A549 (cell line): Measurements from ENCODE around the gene LILRB3. TPM values are rescaled to one million over a fixed set of nuclear protein-coding genes. Genes with fewer than 3 reads are reported as not detected.

Experiments used
- ATAC-seq, 2 experiments: fragments of 200-7000 bp in 1 of 2; fragments of >200 bp in 1 of 2; cut with Nextera tagmentation in 1 of 2; cut with Tn5 transposase in 1 of 2; 3 replicates each; pipeline versions ENCODE4 v1.8.0 to v1.9.1; 2018 to 2020; ENCODE audit warnings: mild to moderate bottlenecking in 1 of 2, moderate library complexity in 1 of 2
- CTCF ChIA-PET: fragments of 300-600 bp; sonication (Branson Sonifier 250); formaldehyde crosslinking; extraction: SDS; loops from one replicate; lab custom pipeline; 2021; ENCODE audit warnings: antibody characterized with exemption, inconsistent platforms; lab: Yijun Ruan, JAX
- POLR2A ChIA-PET: fragments of 350-600 bp; formaldehyde crosslinking; extraction: SDS; loops from one replicate; lab custom pipeline; 2021; ENCODE audit warnings: antibody characterized with exemption, inconsistent platforms; lab: Yijun Ruan, JAX
- DNase-seq, 2 experiments: peaks; one replicate each; pipeline versions ENCODE4 v3.0.0 to v3.0.0-alpha.2; 2011 to 2016; ENCODE audit warnings: low read depth in 1 of 2, low spot score in 1 of 2
- FAIRE-seq: peaks from 2 replicates; lab custom pipeline; 2011; peaks lifted over from hg19 to GRCh38; lab: Jason Lieb, UNC
- H3K27ac ChIP-seq, 2 experiments: fragments of >200 bp; sonication (Bioruptor Twin); formaldehyde crosslinking; 3 replicates each; pipeline ENCODE4 v1.5.1; 2016 to 2017
- H3K4me1 ChIP-seq: fragments of >200 bp; sonication (Bioruptor Twin); formaldehyde crosslinking; 3 replicates; pipeline ENCODE4 v1.6.1; 2016
- H3K4me2 ChIP-seq: fragments of >200 bp; sonication (Bioruptor Twin); formaldehyde crosslinking; 3 replicates; pipeline ENCODE4 v1.6.1; 2016
- H3K4me3 ChIP-seq: fragments of >200 bp; sonication (Bioruptor Twin); formaldehyde crosslinking; 3 replicates; pipeline ENCODE4 v1.5.1; 2016
- H3K9me3 ChIP-seq: fragments of >200 bp; sonication (Bioruptor Twin); formaldehyde crosslinking; 3 replicates; pipeline ENCODE4 v1.6.1; 2016
- ATOH8 ChIP-seq: fragments of 250-450 bp; sonication (Bioruptor Pico); IDR thresholded peaks from 2 replicates; pipeline ENCODE4 v1.5.0; 2020; ENCODE audit warnings: low read depth, mild to moderate bottlenecking, moderate library complexity
- CBX2 ChIP-seq: fragments of 200-600 bp; sonication (generic); IDR thresholded peaks from 2 replicates; pipeline ENCODE4 v1.6.1; 2016; ENCODE audit warnings: low read depth, mild to moderate bottlenecking, borderline replicate concordance
- CBX8 ChIP-seq: fragments of 200-600 bp; sonication (generic); IDR thresholded peaks from 2 replicates; pipeline ENCODE4 v1.6.1; 2016
- CEBPB ChIP-seq, 2 experiments: fragments of >200 bp in 1 of 2; sonication (Bioruptor Twin) in 1 of 2; formaldehyde crosslinking in 1 of 2; IDR thresholded peaks; 2 replicates each; pipeline ENCODE4 v1.6.1; 2012 to 2016
- EHF ChIP-seq: fragments of 250-450 bp; sonication (Bioruptor Pico); IDR thresholded peaks from 2 replicates; pipeline ENCODE4 v1.5.0; 2020; ENCODE audit warnings: mild to moderate bottlenecking
- EHMT2 ChIP-seq: fragments of 200-600 bp; sonication (generic); IDR thresholded peaks from 2 replicates; pipeline ENCODE4 v1.6.1; 2016; ENCODE audit warnings: antibody characterized with exemption, low read depth, mild to moderate bottlenecking, moderate library complexity
- FOSL2 ChIP-seq, 2 experiments: fragments of 450-650 bp in 1 of 2; fragments of >200 bp in 1 of 2; sonication (Bioruptor Twin) in 1 of 2; formaldehyde crosslinking; IDR thresholded peaks; 2 replicates each; pipeline versions ENCODE4 v1.5.0 to v1.6.1; 2016 to 2020; ENCODE audit warnings: mild to moderate bottlenecking in 1 of 2, moderate library complexity in 1 of 2
- GATA3 ChIP-seq: IDR thresholded peaks from 2 replicates; pipeline ENCODE4 v1.6.1; 2012; ENCODE audit warnings: borderline replicate concordance
- MYC ChIP-seq: IDR thresholded peaks from 2 replicates; pipeline ENCODE4 v1.6.1; 2012; ENCODE audit warnings: mild to moderate bottlenecking, inconsistent platforms, low read length, improper control_type of control experiment, borderline replicate concordance
- NPAS2 ChIP-seq: fragments of 250-450 bp; sonication (Bioruptor Pico); IDR thresholded peaks from 2 replicates; pipeline ENCODE4 v1.8.0; 2022; ENCODE audit warnings: mild to moderate bottlenecking, moderate library complexity, borderline replicate concordance
- PHF8 ChIP-seq: fragments of 200-600 bp; sonication (generic); IDR thresholded peaks from 2 replicates; pipeline ENCODE4 v1.6.1; 2016; ENCODE audit warnings: low read depth, mild to moderate bottlenecking, antibody characterized with exemption, moderate library complexity, borderline replicate concordance
- POLR2A ChIP-seq: IDR thresholded peaks from 2 replicates; pipeline ENCODE4 v1.6.1; 2012; ENCODE audit warnings: mild to moderate bottlenecking, low read length
- RAD21 ChIP-seq, 2 experiments: fragments of >200 bp in 1 of 2; sonication (Bioruptor Twin) in 1 of 2; formaldehyde crosslinking in 1 of 2; IDR thresholded peaks in 1 of 2; conservative IDR thresholded peaks in 1 of 2; 2 replicates in 1 of 2; 3 replicates in 1 of 2; pipeline ENCODE4 v1.6.1; 2012 to 2018; ENCODE audit warnings: inconsistent platforms in 1 of 2
- RNF2 ChIP-seq: fragments of 200-600 bp; sonication (generic); IDR thresholded peaks from 2 replicates; pipeline ENCODE4 v1.6.1; 2016; ENCODE audit warnings: low read depth, mild to moderate bottlenecking, antibody characterized with exemption, moderate library complexity, borderline replicate concordance
- SMC3 ChIP-seq: fragments of >200 bp; sonication (Bioruptor Twin); formaldehyde crosslinking; IDR thresholded peaks from 3 replicates; pipeline ENCODE4 v1.6.1; 2018; ENCODE audit warnings: inconsistent platforms
- SREBF2 ChIP-seq: fragments of 450-650 bp; IDR thresholded peaks from 2 replicates; pipeline ENCODE4 v1.6.1; 2014; ENCODE audit warnings: mild to moderate bottlenecking, moderate library complexity
- TFCP2L1 ChIP-seq: fragments of 250-450 bp; sonication (Bioruptor Pico); IDR thresholded peaks from 2 replicates; pipeline ENCODE4 v1.5.0; 2021; ENCODE audit warnings: mild to moderate bottlenecking
- TP53 ChIP-seq: fragments of 250-450 bp; sonication (Bioruptor Pico); IDR thresholded peaks from 2 replicates; pipeline ENCODE4 v1.5.0; 2021; ENCODE audit warnings: mild to moderate bottlenecking, moderate library complexity
- USF2 ChIP-seq: fragments of 450-650 bp; IDR thresholded peaks from 2 replicates; pipeline ENCODE4 v1.6.1; 2014; ENCODE audit warnings: antibody characterized with exemption
- ZC3H11A ChIP-seq: fragments of 450-650 bp; IDR thresholded peaks from 2 replicates; pipeline ENCODE4 v1.6.1; 2014; ENCODE audit warnings: antibody characterized with exemption, mild to moderate bottlenecking
- ZNF302 ChIP-seq: fragments of 250-450 bp; sonication (Bioruptor Pico); IDR thresholded peaks from 2 replicates; pipeline ENCODE4 v1.9.0; 2021; ENCODE audit warnings: inconsistent platforms, mild to moderate bottlenecking, moderate library complexity
- WGBS: methylation state at CpG from one replicate; pipeline ENCODE4 v1.1.6; 2017; ENCODE audit errors: missing lambda C conversion rate; 5-methylcytosine and 5-hydroxymethylcytosine counted together
- polyA plus RNA-seq, 4 experiments: library from polyadenylated mRNA; depleted of rRNA in 3 of 4; stranded (reverse); fragments of >200 nt; fragmentation: RNase III in 1 of 4; extraction: RNeasy Plus Mini Kit Qiagen cat#74134 plus additional on column Dnase treatment in 1 of 4; gene quantifications; 2 replicates in 3 of 4; 3 replicates in 1 of 4; pipeline ENCODE4 v1.2.3, GENCODE V29; 2011 to 2017
- TF ChIP-seq, protein P1 (sequence below): fragments of >200 bp; sonication (Bioruptor Twin); formaldehyde crosslinking; IDR thresholded peaks from 2 replicates; pipeline ENCODE4 v1.6.1; 2016
- TF ChIP-seq, protein P2 (sequence below): fragments of 200-600 bp; sonication (generic); IDR thresholded peaks from 2 replicates; pipeline ENCODE4 v1.6.1; 2016; ENCODE audit warnings: antibody characterized with exemption, mild to moderate bottlenecking, moderate library complexity

Gene LILRB3
- polyA plus RNA-seq, 2 of the 4 experiments (the other 2 are of a cell fraction) = not detected

- H3K4me3 ChIP-seq = no peak overlapping the region
- ChIA-PET POLR2A (interaction anchor here (5.0 kb wide), 1 partner anchor 8 kb away, joined by 132 read pairs; the partner anchor contains the start of gene RPS9), CTCF (interaction anchor here (1.2 to 17.2 kb wide), 4 partner anchors 11 to 43 kb away, joined by 3 to 295 read pairs (median 6); partner anchors contain the start of gene TMC4)
- no peak for FAIRE-seq
- no peak for DNase-seq
- no peak for TF ChIP-seq ZNF302 (CRISPR knock-in tag)
- TF ChIP-seq, protein P1, sequence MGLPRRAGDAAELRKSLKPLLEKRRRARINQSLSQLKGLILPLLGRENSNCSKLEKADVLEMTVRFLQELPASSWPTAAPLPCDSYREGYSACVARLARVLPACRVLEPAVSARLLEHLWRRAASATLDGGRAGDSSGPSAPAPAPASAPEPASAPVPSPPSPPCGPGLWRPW = no peak
- TF ChIP-seq EHMT2 = no peak
- no peak for TF ChIP-seq TP53 (CRISPR knock-in tag)
- TF ChIP-seq GATA3 = no peak
- no peak for TF ChIP-seq ATOH8 (CRISPR knock-in tag)
- no peak for TF ChIP-seq ZC3H11A
- TF ChIP-seq SREBF2 = no peak
- no peak for TF ChIP-seq NPAS2 (CRISPR knock-in tag)
- H3K27ac ChIP-seq = no peak overlapping the region
- whole genome bisulfite sequencing = 86% methylated on average over 11 of the region's 11 CpGs
- no peak for ATAC-seq
- no peak overlapping the region for H3K4me2 ChIP-seq
- H3K9me3 ChIP-seq = no peaks in the 10 kb centered on the region
- peaks cover 13% of the 10 kb centered on the region for H3K4me1 ChIP-seq
Measured at GRCh38 chr19:54193011-54193410, 29.8 kb downstream of the LILRB3 start.

GRCh38 chr19:54191811-54192453 is 30.9 kb downstream of the LILRB3 start:
- peak overlapping the region; percentile 91 to 94 for H3K27ac ChIP-seq
- peaks cover 20% of the 10 kb centered on the region for H3K4me1 ChIP-seq
- TF ChIP-seq EHMT2 = no peak
- TF ChIP-seq USF2 = no peak
- TF ChIP-seq PHF8 = no peak
- TF ChIP-seq ZNF302 (CRISPR knock-in tag) = no peak
- TF ChIP-seq SMC3 = no peak
- TF ChIP-seq TP53 (CRISPR knock-in tag) = no peak
- no peak for TF ChIP-seq RAD21 (conservative IDR thresholded peaks at IDR 0.05 in 1 of 2, IDR thresholded peaks at IDR 0.05 in 1 of 2)
- TF ChIP-seq MYC = no peak
- DNase-seq (no peak), ATAC-seq (no peak), FAIRE-seq (no peak)
- WGBS = 65% methylated on average over 19 of the region's 19 CpGs
- ChIA-PET POLR2A (interaction anchor here (3.3 to 5.0 kb wide), 3 partner anchors 9 to 18 kb away, joined by 33 to 132 read pairs (median 55); partner anchors contain the start of gene RPS9), CTCF (interaction anchor here (1.2 to 17.2 kb wide), 6 partner anchors 8 to 74 kb away, joined by 3 to 295 read pairs (median 6); partner anchors contain the start of gene TMC4)
- peak overlapping the region; percentile 89 for H3K4me2 ChIP-seq
- peak overlapping the region; percentile 80 for H3K4me3 ChIP-seq
- no peaks in the 10 kb centered on the region for H3K9me3 ChIP-seq

GRCh38 chr19:54191011-54191810 is 31.6 kb downstream of the LILRB3 start, which contains the start of gene TSEN34:
TSEN34 (plus strand) TSS chr19:54191308; CDS start chr19:54191365, 57 bp downstream.
- peak; percentile 35 to 54 for ATAC-seq
- FAIRE-seq = no peak
- Histone ChIP-seq H3K4me3 (peak within 1 kb of the TSS; percentile 80), H3K27ac (peak within 1 kb of the TSS; percentile 91 to 94), H3K9me3 (no peaks in the 10 kb centered on the region), H3K4me2 (peak within 1 kb of the TSS; percentile 89), H3K4me1 (peaks cover 23% of the 10 kb centered on the region)
- POLR2A ChIA-PET = interaction anchor here (0.6 to 5.0 kb wide), 7 partner anchors 10 to 272 kb away, joined by 3 to 132 read pairs (median 19); partner anchors contain the start of genes LENG8, LENG9, PRPF31 and RPS9
- peak in 1 of 2 experiments; percentile 52 for DNase-seq
- CTCF ChIA-PET = interaction anchor here (1.2 to 17.2 kb wide), 6 partner anchors 8 to 75 kb away, joined by 3 to 295 read pairs (median 6); partner anchors contain the start of gene TMC4
- WGBS = 1% methylated on average over 26 of the region's 77 CpGs
- TF ChIP-seq RNF2 (peak; percentile 71; the same call in 1 of the 2 replicates), POLR2A (peak; percentile 81), EHF (CRISPR knock-in tag) (no peak), MYC (no peak), CBX8 (no peak), CBX2 (no peak), FOSL2 (IDR thresholded peaks at IDR 0.05) (no peak), FOSL2 (CRISPR knock-in tag; IDR thresholded peaks at IDR 0.05) (0 out of 2 replicates have a peak, but pooled peaks have one; percentile 7), TFCP2L1 (no peak), CEBPB (IDR thresholded peaks at IDR 0.05) (no peak)
- TF ChIP-seq, protein P1 = no peak
- TF ChIP-seq, protein P2, sequence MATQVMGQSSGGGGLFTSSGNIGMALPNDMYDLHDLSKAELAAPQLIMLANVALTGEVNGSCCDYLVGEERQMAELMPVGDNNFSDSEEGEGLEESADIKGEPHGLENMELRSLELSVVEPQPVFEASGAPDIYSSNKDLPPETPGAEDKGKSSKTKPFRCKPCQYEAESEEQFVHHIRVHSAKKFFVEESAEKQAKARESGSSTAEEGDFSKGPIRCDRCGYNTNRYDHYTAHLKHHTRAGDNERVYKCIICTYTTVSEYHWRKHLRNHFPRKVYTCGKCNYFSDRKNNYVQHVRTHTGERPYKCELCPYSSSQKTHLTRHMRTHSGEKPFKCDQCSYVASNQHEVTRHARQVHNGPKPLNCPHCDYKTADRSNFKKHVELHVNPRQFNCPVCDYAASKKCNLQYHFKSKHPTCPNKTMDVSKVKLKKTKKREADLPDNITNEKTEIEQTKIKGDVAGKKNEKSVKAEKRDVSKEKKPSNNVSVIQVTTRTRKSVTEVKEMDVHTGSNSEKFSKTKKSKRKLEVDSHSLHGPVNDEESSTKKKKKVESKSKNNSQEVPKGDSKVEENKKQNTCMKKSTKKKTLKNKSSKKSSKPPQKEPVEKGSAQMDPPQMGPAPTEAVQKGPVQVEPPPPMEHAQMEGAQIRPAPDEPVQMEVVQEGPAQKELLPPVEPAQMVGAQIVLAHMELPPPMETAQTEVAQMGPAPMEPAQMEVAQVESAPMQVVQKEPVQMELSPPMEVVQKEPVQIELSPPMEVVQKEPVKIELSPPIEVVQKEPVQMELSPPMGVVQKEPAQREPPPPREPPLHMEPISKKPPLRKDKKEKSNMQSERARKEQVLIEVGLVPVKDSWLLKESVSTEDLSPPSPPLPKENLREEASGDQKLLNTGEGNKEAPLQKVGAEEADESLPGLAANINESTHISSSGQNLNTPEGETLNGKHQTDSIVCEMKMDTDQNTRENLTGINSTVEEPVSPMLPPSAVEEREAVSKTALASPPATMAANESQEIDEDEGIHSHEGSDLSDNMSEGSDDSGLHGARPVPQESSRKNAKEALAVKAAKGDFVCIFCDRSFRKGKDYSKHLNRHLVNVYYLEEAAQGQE = no peak
